Measurements from ENCODE around the gene CDT1.

Gene CDT1

DNA sequence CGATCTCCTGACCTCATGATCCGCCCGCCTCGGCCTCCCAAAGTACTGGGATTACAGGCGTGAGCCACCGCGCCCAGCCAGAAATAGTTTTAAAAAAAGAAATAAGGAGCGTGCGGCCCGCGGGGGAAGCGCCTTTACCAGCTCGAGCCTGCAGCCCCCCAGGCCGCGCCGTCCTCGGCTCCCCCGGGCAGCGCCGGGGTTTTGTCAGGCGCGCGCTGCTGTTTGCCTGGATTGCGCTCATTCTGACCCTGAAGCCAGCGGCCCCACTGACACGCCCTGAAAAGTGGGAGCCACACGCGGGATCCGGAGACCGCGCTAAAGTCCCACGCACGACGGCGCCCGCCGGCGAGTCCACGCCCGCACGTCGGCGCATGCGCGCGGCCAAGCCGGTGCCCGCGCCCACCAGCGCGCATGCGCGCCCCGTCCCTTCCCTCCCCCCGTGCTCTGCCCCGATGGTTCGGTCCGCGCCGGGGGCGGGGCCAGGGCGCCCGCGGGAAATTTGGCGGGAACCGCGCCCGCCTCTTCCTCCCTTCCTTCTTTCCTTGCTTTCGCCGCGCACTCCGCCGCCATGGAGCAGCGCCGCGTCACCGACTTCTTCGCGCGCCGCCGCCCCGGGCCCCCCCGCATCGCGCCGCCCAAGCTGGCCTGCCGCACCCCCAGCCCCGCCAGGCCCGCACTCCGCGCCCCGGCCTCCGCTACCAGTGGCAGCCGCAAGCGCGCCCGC lies at the start of gene CDT1:
Gene CDT1 (plus strand): TSS at position 526 of the 724 bp plus-strand sequence. CDS start 43 bp downstream, at position 569.
- peak; percentile 79 for DNase-seq

DNA sequence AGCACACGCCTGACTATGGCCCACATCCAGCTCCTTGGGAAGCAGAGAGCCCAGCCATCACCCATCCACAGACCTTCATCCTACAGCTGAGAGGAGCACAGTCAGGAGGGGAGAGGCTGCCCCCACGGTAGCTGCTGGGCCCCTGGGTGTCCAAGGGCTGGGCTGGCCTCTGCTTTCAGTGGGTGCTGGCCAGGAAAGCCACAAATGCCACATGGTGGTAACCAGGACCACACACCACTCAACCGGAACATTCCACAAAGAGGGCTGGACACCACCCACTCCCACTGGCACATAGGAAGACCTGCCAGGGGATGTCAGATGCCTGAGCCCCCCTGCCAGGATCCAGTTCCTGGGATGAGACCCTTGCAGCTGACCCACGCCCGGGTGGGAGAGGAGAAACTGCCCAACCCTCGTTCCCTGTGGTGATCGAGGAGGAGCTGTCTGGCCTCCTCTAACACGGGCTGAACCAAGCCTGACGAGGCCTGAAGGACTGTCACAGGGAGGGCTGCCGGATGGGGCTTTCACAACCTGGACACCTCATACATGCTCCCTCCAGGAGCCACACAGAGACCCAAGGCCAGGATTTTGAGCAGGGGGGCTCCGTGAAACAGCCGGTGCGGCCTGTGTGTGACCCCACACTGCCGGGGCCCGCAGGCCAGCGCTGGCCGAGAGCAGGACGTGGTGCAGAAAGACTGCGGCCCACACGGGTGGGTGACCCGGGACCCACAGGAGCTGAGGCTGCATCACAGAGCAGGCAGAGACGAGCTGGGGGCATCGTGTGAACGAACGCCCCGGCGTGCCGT lies 49.3 kb upstream of the CDT1 start:
- no peak for DNase-seq

DNA sequence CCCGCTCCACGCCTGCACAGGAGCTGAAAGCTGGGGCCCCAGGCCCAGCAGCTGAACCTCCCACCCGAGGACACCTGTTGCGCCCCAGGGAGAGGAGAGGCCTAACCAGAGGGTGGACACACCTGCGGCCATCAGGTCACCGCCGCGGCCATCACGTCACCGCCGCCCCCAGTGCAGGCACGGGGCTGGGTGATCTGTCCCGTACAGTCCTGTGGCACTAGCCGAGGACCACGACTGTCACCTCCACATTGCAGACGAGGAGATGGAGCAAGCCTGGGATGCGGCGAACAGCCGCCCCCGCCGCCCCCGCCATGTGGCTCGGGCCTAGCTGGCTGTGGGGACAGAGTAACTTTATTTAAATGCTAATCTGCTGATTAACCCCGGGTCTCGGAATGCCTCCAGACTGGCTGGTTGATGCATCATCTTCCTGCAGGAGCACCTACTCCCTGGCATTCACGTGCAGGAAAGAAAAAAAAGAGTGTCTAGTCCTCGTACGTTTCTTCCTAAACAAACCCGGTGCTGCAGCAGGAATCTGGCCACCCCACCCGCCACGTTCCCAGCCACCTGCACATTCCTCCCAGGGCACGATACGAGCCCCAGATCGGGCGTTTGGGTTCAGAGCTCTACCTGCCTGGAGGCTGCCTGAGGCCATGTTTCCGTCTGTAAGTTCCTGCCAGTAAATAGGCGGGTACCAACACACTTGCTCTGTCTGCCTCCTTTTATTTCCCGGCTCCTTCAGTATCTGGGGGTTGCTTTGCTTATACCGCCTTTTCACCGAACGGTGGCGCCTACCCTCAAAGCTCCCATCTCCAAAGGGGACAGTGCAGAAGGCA lies 48.5 kb upstream of the CDT1 start:
- no peak for DNase-seq

- DNase-seq: no peak
These were observed 47.7 kb upstream of the CDT1 start for GRCh38 chr16:88755745-88756443.

- no peak for DNase-seq
These were observed 45.2 kb upstream of the CDT1 start for GRCh38 chr16:88758227-88758943.

GRCh38 chr16:88758944-88759244 lies 44.7 kb upstream of the CDT1 start:
- DNase-seq: no peak

DNA sequence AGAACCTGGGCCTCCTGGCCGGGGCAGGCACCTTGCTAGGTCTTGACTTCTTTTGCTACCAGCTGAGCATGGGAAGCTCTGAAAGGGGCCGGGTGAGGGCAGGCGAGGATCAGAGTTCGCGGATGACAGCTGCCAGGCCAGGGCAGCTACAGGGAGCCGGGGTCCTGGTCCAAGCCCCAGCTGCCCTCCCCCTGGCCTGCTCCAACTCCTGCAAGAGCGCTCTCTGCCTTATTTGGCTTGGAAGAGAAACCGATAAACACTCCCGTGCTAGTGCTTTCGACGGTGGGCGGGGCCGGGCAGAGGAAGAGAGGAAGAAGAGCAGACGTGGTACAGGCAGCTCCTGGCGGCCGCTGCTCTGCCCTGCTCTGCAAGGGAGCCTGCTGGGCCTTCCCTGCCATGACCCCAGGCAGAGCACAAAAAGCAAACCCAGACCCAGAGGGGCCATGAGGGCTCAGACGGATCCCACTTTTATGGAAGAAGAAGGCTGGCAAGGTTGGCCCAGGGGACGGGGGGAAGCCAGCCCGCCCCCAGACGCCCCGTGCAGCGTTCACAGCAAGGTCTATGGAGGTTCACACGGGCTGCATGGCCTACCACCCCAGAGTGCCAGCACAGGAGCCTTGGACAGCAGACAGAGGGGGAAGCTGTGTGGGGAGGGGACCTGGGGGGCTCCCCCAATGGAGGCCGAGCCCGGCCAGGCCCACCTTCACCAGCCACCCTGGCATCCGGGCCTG lies 44.2 kb upstream of the CDT1 start:
- DNase-seq: peak; percentile 31

DNA sequence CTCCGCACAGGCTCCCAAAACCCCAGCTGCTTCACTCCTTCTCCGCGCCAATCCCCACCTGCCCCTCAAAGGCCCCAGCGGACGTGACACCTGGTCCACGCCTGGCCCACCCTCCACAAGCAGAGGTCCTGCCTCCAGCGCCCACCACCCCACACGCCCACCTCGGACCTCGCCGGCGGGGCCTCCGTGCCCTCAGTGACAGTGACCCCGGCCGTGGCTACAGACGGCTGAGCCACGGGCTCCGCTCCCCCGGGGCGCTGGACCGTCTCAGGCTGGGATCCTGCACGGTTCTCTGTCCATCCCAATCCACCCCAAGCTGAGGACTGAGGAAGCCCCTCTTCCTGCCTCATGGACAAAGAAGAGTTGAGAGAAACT lies 43.6 kb upstream of the CDT1 start:
- DNase-seq: no peak

DNA sequence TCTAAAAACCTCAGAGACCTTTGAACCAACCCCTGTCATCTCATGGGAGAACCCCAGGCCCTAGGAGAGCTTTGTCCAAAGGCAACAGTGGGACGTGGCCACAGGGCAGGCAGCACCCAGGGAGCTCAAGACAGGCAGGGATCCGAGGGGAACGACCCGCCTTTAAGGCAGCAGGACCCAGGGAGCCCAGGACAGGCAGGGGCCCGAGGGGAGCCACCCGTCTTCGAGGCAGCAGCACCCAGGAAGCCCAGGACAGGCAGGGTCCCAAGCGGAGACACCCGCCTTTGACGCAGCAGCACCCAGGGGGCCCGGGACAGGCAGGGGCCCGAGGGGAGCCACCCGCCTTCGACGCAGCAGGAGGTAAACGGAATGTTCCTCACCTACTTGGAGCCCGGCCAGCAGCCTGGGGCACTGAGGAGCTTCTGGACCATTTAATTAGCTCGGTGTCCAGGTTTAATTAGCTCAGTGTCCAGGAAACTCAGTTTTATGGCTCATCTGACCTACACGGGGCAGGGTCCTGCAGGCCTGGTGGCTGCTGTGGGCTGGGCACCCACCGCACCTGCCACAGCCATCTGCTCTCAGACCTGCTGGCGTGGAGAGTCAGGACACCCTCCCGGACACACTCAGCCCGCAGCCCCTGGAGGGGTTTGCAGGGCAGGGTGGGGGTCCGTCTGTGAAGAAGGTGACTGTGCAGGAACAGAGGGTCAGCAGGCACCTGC lies 43.0 kb upstream of the CDT1 start:
- no peak for DNase-seq

DNA sequence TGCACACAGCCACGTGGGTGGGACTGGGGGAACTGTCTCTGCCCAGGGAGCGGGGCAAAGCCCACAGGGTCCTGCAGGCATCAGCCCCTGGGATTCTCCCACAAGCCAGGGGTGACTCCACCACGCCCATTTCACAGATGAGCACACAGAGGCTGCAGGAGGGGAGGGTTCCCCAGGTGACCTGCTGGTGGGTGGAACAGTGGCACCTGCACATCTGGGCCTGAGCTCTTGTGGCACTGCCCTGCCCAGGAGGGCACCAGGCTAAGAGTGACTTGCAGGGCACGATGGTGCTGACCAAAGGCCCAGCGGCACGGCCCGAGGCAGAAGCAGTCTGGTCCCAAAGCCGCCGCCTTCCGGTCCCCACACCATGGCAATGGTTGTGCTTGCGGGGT lies 42.5 kb upstream of the CDT1 start:
- no peak for DNase-seq

GRCh38 chr16:88761830-88762229 lies 41.8 kb upstream of the CDT1 start:
- DNase-seq: no peak

GRCh38 chr16:88762258-88762870 lies 41.2 kb upstream of the CDT1 start:
- DNase-seq: no peak

- no peak for DNase-seq
These were observed 40.6 kb upstream of the CDT1 start for GRCh38 chr16:88762941-88763340.

DNA sequence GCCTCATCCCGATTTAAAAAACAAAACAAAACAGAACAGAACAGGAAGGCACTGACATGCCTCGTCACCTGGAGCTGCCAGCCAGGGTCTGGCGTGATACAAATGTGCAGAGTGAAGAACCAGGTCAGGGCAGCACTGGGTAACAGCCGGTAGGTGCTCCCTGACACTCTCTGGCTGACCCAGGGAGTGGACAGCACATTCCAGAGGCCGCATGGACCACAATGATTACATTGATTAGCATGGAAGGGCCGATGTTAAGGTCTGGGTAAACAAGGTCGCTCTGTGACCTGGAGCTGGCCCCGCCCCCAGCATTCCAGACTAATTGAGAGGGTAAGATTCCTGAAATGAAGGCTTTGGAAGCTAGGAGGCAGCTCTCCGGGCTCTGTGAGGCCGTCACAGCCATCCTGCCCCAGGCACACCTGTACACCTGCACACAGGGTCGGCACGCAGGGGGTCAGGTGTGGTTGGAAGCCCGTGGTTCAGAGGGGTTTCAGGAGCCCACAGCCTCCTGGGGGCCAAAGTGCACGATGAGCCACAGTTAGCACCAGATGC lies 40.0 kb upstream of the CDT1 start:
- no peak for DNase-seq

- DNase-seq: no peak
These were observed 39.5 kb upstream of the CDT1 start for GRCh38 chr16:88764080-88764479.

DNA sequence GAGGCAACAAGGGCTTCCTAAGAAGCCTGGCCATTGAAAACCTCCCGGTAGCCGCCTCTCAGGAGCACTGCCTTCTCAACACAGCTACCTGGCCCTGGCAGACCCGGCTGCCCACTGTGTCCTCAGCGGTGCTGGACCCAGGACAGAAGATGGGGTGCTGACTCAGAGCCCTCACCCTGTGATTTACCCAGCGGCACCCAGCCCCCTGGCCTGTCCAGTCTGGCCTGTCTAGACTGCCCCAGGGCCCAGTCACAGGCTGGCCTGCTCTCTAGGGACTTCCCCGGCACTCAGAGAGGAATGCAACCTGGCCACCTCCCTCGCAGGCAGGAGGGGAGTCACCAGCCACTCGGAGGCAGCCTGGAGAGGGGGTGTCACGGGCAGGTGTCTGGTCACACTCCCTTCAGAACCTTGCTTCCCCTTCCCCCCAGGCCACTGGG lies 38.7 kb upstream of the CDT1 start:
- DNase-seq: no peak

DNA sequence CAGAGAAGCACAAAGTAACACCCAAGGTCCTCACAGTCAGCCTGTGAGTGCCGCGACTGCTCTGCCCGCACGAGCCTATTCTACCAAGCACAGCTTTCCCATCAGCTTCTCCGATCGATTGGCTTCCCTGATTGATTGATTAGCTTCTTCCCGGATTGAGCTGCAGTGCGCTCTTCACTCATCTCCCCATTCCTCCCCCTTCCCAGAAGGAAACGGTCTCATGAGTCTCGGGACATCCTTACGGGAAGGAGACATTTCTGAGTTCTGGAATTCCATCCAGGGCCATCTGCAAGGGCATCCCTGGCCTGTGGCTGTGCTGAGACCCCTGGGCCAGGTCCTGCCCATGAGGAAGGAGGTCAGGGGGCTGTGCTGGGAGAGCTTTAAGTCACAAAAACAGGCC lies 36.6 kb upstream of the CDT1 start:
- DNase-seq: no peak

DNA sequence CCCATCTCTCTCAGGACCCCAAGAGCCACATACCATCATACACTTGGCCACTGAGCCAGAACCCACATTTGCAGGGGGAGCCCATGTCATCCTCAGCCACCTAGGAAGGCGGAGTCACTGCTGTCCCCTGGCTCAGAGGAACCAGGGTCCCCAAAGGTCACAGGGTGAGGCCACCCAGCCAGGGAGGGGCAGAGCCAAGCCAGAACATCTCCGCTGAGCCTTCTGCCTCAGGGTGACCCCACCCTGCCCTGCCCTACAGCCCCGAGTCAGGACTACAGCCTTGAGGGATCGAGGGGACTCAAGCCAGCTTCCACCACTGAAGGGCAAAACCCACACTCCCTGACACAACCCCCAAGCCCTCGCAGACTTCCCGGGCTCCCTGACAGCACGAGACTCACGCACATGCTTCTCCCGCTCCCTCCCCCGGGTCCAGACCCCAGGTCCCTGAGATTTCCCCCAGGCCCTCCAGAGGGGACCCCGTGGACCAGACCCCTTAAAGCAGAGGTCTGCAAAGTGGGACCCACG lies 36.0 kb upstream of the CDT1 start:
- DNase-seq: no peak

GRCh38 chr16:88768071-88768783 lies 35.4 kb upstream of the CDT1 start:
- DNase-seq: no peak
